ENCODE measurements around the gene SARS1. TPM values are rescaled to one million over a fixed set of nuclear protein-coding genes. Genes with fewer than 3 reads are reported as not detected.
A peak's percentile ranks its signal among the peaks of the same experiment; 100 is the strongest.

The SARS1 gene
- total RNA-seq, 1 donor from 2014 or later: 194 TPM

DNA sequence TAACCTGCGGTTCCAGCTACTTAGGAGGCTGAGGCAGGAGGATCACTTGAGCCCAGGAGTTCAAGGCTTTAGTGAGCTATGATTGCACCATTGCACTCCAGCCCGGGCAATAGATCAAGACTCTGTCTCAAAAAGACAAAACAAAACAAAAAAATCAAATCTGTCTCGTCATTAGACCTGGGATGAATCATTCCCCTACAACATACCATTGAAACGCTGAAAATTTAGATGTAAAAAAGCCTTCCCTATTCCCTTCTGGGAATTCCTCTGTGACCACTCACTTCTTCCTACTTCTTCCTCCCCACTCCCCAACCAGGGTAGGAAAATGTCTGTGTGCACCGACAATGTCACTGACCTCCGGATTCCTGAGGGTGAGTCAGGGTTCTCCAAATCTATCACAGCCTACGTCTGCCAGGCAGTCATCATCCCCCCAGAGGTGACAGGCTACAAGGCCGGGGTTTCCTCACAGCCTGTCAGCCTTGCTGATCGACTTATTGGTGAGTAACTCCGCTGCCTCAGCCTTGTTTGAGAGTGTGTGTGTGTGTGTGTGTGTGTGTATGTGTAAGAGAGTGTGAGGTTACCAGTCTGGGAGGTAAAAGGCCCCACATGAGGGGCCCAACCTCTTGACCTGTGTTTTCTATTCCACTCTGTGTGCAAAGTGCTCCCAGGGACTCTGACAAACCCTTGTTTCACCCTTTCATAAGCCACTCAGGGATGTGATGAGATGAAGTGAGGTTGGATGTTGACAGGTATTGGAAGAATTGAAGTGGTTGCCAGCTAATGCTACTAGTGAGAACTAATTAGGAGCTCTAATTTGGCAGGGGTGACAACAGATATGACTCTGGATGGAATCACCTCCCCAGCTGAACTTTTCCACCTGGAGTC is 16.3 kb upstream of the SARS1 start:
- peak; percentile 51 for ATAC-seq
- intact Hi-C loops (cut with DNase I): no loop called here
- TF ChIP-seq, protein P1, sequence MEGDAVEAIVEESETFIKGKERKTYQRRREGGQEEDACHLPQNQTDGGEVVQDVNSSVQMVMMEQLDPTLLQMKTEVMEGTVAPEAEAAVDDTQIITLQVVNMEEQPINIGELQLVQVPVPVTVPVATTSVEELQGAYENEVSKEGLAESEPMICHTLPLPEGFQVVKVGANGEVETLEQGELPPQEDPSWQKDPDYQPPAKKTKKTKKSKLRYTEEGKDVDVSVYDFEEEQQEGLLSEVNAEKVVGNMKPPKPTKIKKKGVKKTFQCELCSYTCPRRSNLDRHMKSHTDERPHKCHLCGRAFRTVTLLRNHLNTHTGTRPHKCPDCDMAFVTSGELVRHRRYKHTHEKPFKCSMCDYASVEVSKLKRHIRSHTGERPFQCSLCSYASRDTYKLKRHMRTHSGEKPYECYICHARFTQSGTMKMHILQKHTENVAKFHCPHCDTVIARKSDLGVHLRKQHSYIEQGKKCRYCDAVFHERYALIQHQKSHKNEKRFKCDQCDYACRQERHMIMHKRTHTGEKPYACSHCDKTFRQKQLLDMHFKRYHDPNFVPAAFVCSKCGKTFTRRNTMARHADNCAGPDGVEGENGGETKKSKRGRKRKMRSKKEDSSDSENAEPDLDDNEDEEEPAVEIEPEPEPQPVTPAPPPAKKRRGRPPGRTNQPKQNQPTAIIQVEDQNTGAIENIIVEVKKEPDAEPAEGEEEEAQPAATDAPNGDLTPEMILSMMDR (IDR thresholded peaks at IDR 0.05): no peak
- Histone ChIP-seq H3K9me3 (no peaks in the 10 kb centered on the region), H3K4me1 (peaks cover 24% of the 10 kb centered on the region), H3K27ac (peak overlapping the region; percentile 51), H3K27me3 (no peaks in the 10 kb centered on the region), H3K36me3 (no peaks in the 10 kb centered on the region), H3K4me3 (no peak overlapping the region)
- no peak for DNase-seq

DNA sequence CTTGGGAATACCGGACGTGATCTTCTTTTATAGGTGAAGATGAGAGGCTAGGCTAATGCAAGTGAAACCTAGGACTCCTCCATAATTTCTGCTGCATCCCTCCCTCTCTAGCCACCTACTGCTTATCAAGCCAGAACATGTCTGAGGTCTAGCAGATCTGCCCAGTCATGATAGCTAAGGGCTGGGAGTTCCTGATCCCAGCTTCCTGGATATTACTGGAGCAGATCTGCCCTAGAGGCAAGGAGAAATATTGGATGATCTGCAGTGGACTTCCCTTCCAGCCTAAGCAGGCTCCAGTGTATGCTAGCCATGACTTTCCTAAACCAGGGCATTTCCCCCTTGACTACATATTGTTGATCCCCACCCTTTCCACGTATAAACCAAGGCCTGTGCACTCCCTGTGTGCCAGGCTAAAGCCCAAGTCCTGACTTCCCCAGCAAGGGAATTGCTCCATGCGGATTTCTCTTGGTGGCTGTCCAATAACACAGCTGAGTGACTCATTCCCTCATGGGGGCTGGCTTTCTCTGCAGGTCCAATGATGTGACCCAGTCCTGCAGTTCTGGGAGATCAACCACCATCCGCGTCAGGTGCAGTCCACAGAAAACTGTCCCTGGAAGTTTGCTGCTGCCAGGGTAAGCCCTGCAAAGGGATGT is 15.5 kb upstream of the SARS1 start:
- Histone ChIP-seq H3K9me3 (no peaks in the 10 kb centered on the region), H3K4me3 (no peak overlapping the region), H3K27me3 (no peaks in the 10 kb centered on the region), H3K27ac (peak overlapping the region; percentile 51), H3K36me3 (no peaks in the 10 kb centered on the region), H3K4me1 (peaks cover 24% of the 10 kb centered on the region)
- DNase-seq (no peak), ATAC-seq (no peak)
- intact Hi-C loops (cut with DNase I): no loop called here
- TF ChIP-seq, protein P1 (IDR thresholded peaks at IDR 0.05): no peak

DNA sequence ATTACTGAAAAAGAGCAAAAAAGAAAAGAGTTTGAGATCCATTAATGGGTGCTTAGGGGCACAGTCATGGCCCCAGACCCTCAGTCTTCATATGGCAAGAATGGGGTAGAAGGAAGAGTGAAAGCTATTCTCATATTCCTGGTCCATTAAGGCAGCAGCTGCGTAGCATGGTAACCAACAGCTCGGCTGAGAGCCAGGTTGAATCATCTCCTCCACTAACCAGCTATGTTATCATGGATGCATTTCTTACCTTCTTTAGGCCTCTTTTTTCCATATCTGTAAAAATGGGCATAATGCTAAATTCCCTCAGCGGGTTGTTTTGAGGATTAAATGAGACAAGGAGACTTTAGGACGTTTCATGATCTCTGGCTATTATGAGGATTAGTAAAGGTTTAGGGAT is 15.0 kb upstream of the SARS1 start:
- Histone ChIP-seq H3K36me3 (no peaks in the 10 kb centered on the region), H3K27me3 (no peaks in the 10 kb centered on the region), H3K4me1 (peaks cover 18% of the 10 kb centered on the region), H3K9me3 (no peaks in the 10 kb centered on the region), H3K4me3 (no peak overlapping the region), H3K27ac (no peak overlapping the region)
- TF ChIP-seq, protein P1 (IDR thresholded peaks at IDR 0.05): no peak
- intact Hi-C loops (cut with DNase I): no loop called here
- DNase-seq (no peak), ATAC-seq (no peak)

DNA sequence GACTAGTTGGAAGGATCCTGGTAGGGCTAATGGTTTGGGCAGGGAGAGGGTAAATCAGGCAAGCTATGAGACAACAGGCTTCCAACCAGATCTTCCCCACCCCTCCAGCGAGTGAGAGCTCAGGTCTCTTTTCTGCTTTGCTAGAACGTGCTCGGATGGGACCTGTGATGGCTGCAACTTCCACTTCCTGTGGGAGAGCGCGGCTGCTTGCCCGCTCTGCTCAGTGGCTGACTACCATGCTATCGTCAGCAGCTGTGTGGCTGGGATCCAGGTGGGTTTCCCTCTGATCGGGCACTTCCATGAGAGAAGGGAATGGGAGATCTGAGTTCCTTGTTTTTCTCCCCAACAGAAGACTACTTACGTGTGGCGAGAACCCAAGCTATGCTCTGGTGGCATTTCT is 14.0 kb upstream of the SARS1 start:
- intact Hi-C loops (cut with DNase I): no loop called here
- ATAC-seq (no peak), DNase-seq (no peak)
- Histone ChIP-seq H3K27me3 (no peaks in the 10 kb centered on the region), H3K9me3 (no peaks in the 10 kb centered on the region), H3K4me3 (no peak overlapping the region), H3K36me3 (no peaks in the 10 kb centered on the region), H3K4me1 (peaks cover 17% of the 10 kb centered on the region), H3K27ac (no peak overlapping the region)
- TF ChIP-seq, protein P1 (IDR thresholded peaks at IDR 0.05): no peak

DNA sequence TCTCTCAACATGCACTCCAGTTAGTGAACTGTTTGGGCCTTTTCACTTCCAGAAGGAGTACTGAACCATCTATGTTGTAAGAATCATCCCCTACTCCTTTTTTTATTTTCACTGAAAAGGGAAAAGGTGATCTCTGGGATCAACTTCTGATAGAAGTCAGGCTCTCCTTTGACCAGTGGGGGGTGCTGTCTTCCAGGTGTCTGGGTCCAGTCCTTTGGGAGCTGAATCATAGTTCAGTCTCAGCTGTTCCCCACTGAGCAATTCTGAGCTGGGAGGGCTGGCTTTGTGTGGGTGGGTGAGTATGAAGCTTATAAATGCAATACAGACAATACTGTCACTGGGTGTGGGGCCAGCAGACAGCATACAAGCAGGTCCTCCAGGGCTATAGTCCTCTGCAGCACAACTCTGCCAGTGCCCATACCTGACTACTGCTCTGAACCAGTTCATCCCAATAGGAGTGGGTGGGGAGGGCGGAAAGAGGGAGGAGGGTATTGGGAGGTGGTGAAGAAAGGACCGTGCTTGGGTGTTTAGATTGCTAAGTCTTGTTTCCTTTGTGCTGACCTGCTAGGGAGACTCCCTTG is 12.5 kb upstream of the SARS1 start:
- ATAC-seq: peak; percentile 83
- no peaks in the 10 kb centered on the region for H3K9me3 ChIP-seq
- H3K4me3 ChIP-seq: no peak overlapping the region
- H3K27ac ChIP-seq: no peak overlapping the region
- TF ChIP-seq, protein P1 (IDR thresholded peaks at IDR 0.05): peak; percentile 50
- H3K27me3 ChIP-seq: no peaks in the 10 kb centered on the region
- H3K4me1 ChIP-seq: peaks cover 17% of the 10 kb centered on the region
- no peaks in the 10 kb centered on the region for H3K36me3 ChIP-seq
- DNase-seq: no peak
- intact Hi-C loops (cut with DNase I): no loop called here
